Prostate gland (tissue), 2 donors: ENCODE measurements around the gene CHRD. TPM values are rescaled to one million over a fixed set of nuclear protein-coding genes. Genes with fewer than 3 reads are reported as not detected.

Experiments
- DNase-seq: peaks from one replicate; pipeline ENCODE4 v3.0.0-alpha.2; 2019; ENCODE audit warnings: low spot score
- H3K27ac ChIP-seq, 2 donors: fragments of 200-600 bp; sonication (generic); 2 replicates each; pipeline ENCODE4 v1.5.1; 2017 to 2019
- H3K27me3 ChIP-seq: fragments of 200-600 bp; sonication (generic); replicated peaks from 2 replicates; pipeline ENCODE4 v1.5.1; 2019; ENCODE audit not compliant: insufficient read depth
- H3K36me3 ChIP-seq, 2 donors: fragments of 200-600 bp; sonication (generic); 1 replicate in 1 of 2; 2 replicates in 1 of 2; pipeline versions ENCODE4 v1.5.1 to v1.8.1; 2017 to 2019
- H3K4me1 ChIP-seq: fragments of 200-600 bp; sonication (generic); replicated peaks from 2 replicates; pipeline ENCODE4 v1.5.1; 2019
- H3K4me3 ChIP-seq, 2 donors: fragments of 200-600 bp; sonication (generic); 2 replicates each; pipeline ENCODE4 v1.5.1; 2017 to 2019
- H3K9me3 ChIP-seq: fragments of 200-600 bp; sonication (generic); 2 replicates; pipeline ENCODE4 v1.5.1; 2017
- POLR2A ChIP-seq: fragments of 450-650 bp; IDR thresholded peaks from one replicate; pipeline ENCODE4 v1.6.1; 2016; ENCODE audit warnings: antibody characterized with exemption, mild to moderate bottlenecking
- POLR2AphosphoS5 ChIP-seq: sonication (generic); formaldehyde crosslinking; IDR thresholded peaks from one replicate; pipeline ENCODE4 v1.6.1; 2017; ENCODE audit warnings: antibody characterized with exemption
- WGBS: methylation state at CpG from one replicate; pipeline ENCODE4 v1.1.5; 2018; 5-methylcytosine and 5-hydroxymethylcytosine counted together
- intact Hi-C: fragments of 100-400 bp; cut with DNase I; formaldehyde crosslinking; loops from one replicate; pipeline ENCODE4 v1.14.2; 2022
- total RNA-seq, 2 donors: library from RNA; depleted of rRNA; stranded (reverse); fragments of >200 nt; gene quantifications; one replicate each; pipeline ENCODE4 v1.1.0, GENCODE V29; 2016
- TF ChIP-seq, protein P1 (sequence below), 4 experiments: fragments of 200-600 bp in 2 of 4; fragments of 450-650 bp in 2 of 4; sonication (generic) in 2 of 4; IDR thresholded peaks; 1 replicate in 3 of 4; 2 replicates in 1 of 4; pipeline ENCODE4 v1.5.1; 2016 to 2019; ENCODE audit warnings: antibody characterized with exemption in 4 of 4, mild to moderate bottlenecking in 2 of 4, moderate library complexity in 2 of 4

CHRD gene
- total RNA-seq, 2 donors from 2014 or later = 2.5 to 8.0 TPM

DNA sequence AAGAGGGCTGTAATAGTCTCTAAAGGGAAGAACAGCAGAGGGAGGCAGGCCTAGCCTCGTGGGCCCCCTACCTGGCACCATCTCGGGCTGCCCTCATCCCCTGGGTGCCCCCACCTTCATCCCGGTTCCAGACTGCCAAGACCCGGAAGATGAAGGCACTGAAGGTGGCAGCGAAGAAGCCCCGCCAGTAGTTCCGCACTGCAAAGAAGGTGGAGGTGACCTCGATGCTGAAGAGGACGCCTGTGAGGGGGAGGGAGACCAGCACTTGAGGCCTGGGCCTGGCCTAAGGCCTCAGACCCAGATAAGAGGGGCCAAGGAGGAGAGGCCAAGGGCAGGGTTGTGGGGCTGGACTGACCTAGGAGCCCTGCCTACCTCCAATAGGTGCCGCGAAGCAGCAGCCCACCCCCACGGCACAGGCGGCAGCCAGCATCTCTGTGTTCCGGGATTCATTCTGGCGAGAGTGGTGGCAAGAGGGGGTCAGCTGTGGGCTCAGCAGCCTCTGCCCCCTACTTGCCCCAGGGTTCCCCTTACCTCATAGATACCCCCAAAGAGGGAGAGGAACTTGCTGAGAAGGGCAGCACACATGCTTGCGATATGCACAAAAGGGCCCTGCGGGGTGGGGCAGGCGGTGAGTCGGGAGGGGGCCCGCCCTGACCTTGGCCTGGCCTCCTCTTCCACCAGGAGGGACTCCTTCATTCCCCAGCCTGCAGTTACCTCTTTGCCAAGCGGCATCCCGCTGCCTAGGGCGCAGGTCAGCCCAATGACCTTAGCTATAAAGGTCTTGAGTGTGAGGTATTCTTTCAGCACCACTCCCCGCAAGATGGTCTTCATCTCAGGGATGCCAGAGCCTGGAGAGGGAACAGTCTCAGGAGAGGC is 22.4 kb upstream of the CHRD start:
- TF ChIP-seq, protein P1, sequence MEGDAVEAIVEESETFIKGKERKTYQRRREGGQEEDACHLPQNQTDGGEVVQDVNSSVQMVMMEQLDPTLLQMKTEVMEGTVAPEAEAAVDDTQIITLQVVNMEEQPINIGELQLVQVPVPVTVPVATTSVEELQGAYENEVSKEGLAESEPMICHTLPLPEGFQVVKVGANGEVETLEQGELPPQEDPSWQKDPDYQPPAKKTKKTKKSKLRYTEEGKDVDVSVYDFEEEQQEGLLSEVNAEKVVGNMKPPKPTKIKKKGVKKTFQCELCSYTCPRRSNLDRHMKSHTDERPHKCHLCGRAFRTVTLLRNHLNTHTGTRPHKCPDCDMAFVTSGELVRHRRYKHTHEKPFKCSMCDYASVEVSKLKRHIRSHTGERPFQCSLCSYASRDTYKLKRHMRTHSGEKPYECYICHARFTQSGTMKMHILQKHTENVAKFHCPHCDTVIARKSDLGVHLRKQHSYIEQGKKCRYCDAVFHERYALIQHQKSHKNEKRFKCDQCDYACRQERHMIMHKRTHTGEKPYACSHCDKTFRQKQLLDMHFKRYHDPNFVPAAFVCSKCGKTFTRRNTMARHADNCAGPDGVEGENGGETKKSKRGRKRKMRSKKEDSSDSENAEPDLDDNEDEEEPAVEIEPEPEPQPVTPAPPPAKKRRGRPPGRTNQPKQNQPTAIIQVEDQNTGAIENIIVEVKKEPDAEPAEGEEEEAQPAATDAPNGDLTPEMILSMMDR (IDR thresholded peaks at IDR 0.05) = no peak
- TF ChIP-seq POLR2AphosphoS5 = no peak
- no peak for TF ChIP-seq POLR2A
- H3K27ac ChIP-seq = no peak overlapping the region
- H3K4me3 ChIP-seq = no peak overlapping the region
- intact Hi-C loops = no loop called here
- DNase-seq = no peak
- no peaks in the 10 kb centered on the region for H3K4me1 ChIP-seq
- no peaks in the 10 kb centered on the region for H3K27me3 ChIP-seq
- no peaks in the 10 kb centered on the region for H3K9me3 ChIP-seq
- WGBS = 92% methylated on average over 24 of the region's 24 CpGs
- peaks cover 0 to 6% of the 10 kb centered on the region in 2 donors for H3K36me3 ChIP-seq

DNA sequence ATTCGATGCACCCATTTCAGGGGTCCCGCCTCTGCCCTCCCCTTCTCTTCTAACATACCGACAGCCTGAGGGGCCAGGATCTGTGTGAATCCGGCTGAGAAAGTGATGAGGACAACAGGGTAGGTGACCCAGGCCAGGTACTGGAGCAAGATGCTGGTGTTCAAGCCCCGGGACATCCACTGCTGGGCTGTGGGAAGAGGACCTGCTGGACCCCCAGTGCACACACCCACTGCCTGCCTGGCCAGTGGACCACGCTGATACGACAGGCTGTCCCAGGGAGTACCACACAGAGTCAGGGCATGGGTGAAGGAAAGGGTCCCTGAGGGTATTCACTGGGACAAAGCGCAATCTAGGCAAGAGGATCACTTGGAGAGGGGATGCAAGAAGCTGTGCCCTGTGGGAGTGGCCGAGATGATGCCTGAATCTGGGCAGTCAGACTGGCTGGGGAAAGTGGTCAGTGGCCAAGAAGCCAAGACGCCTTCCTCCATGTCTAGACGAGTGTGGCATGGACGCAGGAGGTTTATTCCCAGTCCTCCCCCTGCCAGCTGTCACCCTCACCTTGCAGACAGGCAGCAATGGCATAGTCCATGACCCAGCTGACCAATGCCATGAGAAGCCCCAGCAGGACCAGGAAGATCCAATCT is 21.6 kb upstream of the CHRD start:
- no peak for DNase-seq
- Histone ChIP-seq H3K36me3 (peaks cover 0 to 6% of the 10 kb centered on the region in 2 donors), H3K4me3 (no peak overlapping the region), H3K4me1 (no peaks in the 10 kb centered on the region), H3K27me3 (no peaks in the 10 kb centered on the region), H3K27ac (no peak overlapping the region), H3K9me3 (no peaks in the 10 kb centered on the region)
- TF ChIP-seq POLR2A (no peak), POLR2AphosphoS5 (no peak)
- TF ChIP-seq, protein P1 (IDR thresholded peaks at IDR 0.05) = no peak
- intact Hi-C loops = no loop called here
- 93% methylated on average over 12 of the region's 12 CpGs for whole genome bisulfite sequencing

DNA sequence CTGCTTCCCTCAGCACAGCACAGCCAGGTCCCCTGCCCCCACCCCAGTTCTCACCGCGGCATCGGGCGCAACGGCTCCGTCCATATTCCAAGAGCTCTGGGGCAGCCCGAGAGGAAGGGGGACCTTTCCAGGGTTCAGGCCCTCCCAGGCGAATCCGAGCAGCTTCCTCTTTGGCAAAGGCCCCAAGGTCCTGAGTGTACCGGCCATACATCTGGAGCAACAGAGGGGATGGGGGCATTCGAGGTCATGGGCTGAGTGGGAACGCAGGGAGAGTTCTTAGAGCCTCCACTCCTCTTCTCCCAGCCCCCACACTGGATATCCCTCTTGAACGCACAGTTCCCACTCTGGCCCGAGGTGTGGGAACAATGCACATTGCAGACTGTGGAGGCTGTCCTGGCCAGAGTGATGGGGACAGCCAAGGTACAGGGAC is 20.9 kb upstream of the CHRD start:
- Histone ChIP-seq H3K4me1 (peaks cover under 1% of the 10 kb centered on the region), H3K27ac (no peak overlapping the region), H3K27me3 (no peaks in the 10 kb centered on the region), H3K9me3 (no peaks in the 10 kb centered on the region), H3K36me3 (peaks cover 0 to 6% of the 10 kb centered on the region in 2 donors), H3K4me3 (no peak overlapping the region)
- WGBS = 62% methylated on average over 14 of the region's 14 CpGs
- no peak for DNase-seq
- TF ChIP-seq POLR2A (no peak), POLR2AphosphoS5 (no peak)
- TF ChIP-seq, protein P1 (IDR thresholded peaks at IDR 0.05) = no peak
- intact Hi-C loops = no loop called here

DNA sequence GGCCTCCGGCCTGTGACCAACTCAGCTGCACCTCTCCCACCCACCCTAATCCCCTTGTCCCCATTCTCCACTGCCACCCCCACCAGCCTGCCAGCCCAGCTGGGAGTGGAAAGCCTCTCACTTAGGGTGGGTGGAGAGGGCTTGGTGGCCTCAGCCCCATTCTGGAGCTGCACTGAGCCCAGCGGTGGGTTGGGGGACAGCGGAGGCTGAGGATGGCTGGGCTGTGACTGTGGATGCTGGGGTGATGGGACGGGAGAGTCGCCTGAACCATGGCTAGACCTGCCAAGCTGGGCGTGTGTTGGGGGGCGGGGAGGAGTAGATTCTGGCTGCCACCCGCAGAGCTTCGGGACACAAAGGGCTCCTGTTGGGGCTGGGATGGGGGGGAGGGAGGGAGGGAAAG is 20.2 kb upstream of the CHRD start:
- Histone ChIP-seq H3K9me3 (no peaks in the 10 kb centered on the region), H3K4me1 (peaks cover 3% of the 10 kb centered on the region), H3K36me3 (peaks cover 0 to 6% of the 10 kb centered on the region in 2 donors), H3K27me3 (no peaks in the 10 kb centered on the region), H3K27ac (no peak overlapping the region), H3K4me3 (no peak overlapping the region)
- no peak for TF ChIP-seq POLR2AphosphoS5
- no peak for TF ChIP-seq POLR2A
- TF ChIP-seq, protein P1 (IDR thresholded peaks at IDR 0.05) = no peak
- WGBS = 41% methylated on average over 9 of the region's 9 CpGs
- DNase-seq = no peak
- intact Hi-C loops = loop anchor here (5.0 kb wide), 2 partner anchors 42 to 62 kb away; partner anchors contain the start of gene PSMD2
